ENCODE results near the gene ARHGDIG.

GRCh38 chr16:269061-269796, 11.2 kb upstream of the ARHGDIG start:
- TF ChIP-seq CTCF (IDR thresholded peaks at IDR 0.05; ENCODE audit: insufficient read depth, low read length, poor library complexity, severe bottlenecking): no peak
- TF ChIP-seq EZH2phosphoT487 (conservative IDR thresholded peaks at IDR 0.05; ENCODE audit: low read length): no peak

Data from SU-DHL-6 (cell line).